NCI-H82 treated with DMSO at 0.1 percent for 48 hours (cell line): Measurements from ENCODE around the gene SEPTIN8.

ENCODE experiments used
- DNase-seq: peaks from one replicate; lab custom pipeline; 2025; ENCODE audit not compliant: unreplicated experiment; lab: John Stamatoyannopoulos, UW

SEPTIN8 gene

GRCh38 chr5:132750471-132751230 is 26.4 kb downstream of the SEPTIN8 start:
- no peak for DNase-seq

GRCh38 chr5:132749506-132749905 is 27.5 kb downstream of the SEPTIN8 start:
- DNase-seq, result no peak

- no peak for DNase-seq
Measured at GRCh38 chr5:132748522-132749000, 28.5 kb downstream of the SEPTIN8 start.

GRCh38 chr5:132747616-132748440 is 29.2 kb downstream of the SEPTIN8 start:
- no peak for DNase-seq

- DNase-seq, result no peak
Measured at GRCh38 chr5:132746954-132747615, 30.0 kb downstream of the SEPTIN8 start, which contains the start of gene CCNI2. TSS of gene CCNI2 (plus strand) at chr5:132747426. CDS start at chr5:132747496, 70 bp downstream.

- no peak for DNase-seq
Measured at GRCh38 chr5:132746592-132746953, 30.5 kb downstream of the SEPTIN8 start.

- no peak for DNase-seq
Measured at GRCh38 chr5:132744659-132745058, 32.4 kb downstream of the SEPTIN8 start.

GRCh38 chr5:132742626-132743025 is 34.4 kb downstream of the SEPTIN8 start:
- DNase-seq, result no peak

- DNase-seq, result no peak
Measured at GRCh38 chr5:132742158-132742557, 34.9 kb downstream of the SEPTIN8 start.

- no peak for DNase-seq
Measured at GRCh38 chr5:132739232-132739631, 37.8 kb downstream of the SEPTIN8 start.

GRCh38 chr5:132737982-132738681 is 38.9 kb downstream of the SEPTIN8 start:
- no peak for DNase-seq

- DNase-seq, result peak; percentile 81
Measured at GRCh38 chr5:132736853-132737833, 39.9 kb downstream of the SEPTIN8 start, which contains the start of gene KIF3A. TSS of gene KIF3A (minus strand) at chr5:132737546. CDS start at chr5:132737419, 127 bp downstream.

- DNase-seq, result no peak
Measured at GRCh38 chr5:132734687-132735086, 42.4 kb downstream of the SEPTIN8 start.

- DNase-seq, result no peak
Measured at GRCh38 chr5:132733499-132734148, 43.4 kb downstream of the SEPTIN8 start.

- no peak for DNase-seq
Measured at GRCh38 chr5:132729896-132730295, 47.1 kb downstream of the SEPTIN8 start.

GRCh38 chr5:132725745-132726144 is 51.3 kb downstream of the SEPTIN8 start:
- DNase-seq, result no peak

GRCh38 chr5:132718544-132719312 is 58.3 kb downstream of the SEPTIN8 start:
- DNase-seq, result no peak
